Esophagus muscularis mucosa (tissue), 4 donors: Measurements from ENCODE around the gene CRYGD. TPM values are rescaled to one million over a fixed set of nuclear protein-coding genes. Genes with fewer than 3 reads are reported as not detected.

Experiments used
- DNase-seq: peaks from one replicate; pipeline ENCODE4 v3.0.0-alpha.2; 2017; ENCODE audit errors: extremely low spot score
- H3K27ac ChIP-seq, 4 donors: fragments of 200-600 bp; sonication (generic); replicated peaks in 1 of 4; 1 replicate in 3 of 4; 2 replicates in 1 of 4; pipeline ENCODE4 v1.5.1; 2016 to 2019; ENCODE audit warnings: mild to moderate bottlenecking in 1 of 4
- H3K27me3 ChIP-seq, 4 donors: fragments of 200-600 bp; sonication (generic); one replicate each; pipeline versions ENCODE4 v1.5.1 to v1.6.0; 2016 to 2019
- H3K36me3 ChIP-seq, 4 donors: fragments of 200-600 bp; sonication (generic); one replicate each; pipeline ENCODE4 v1.5.1; 2016 to 2019
- H3K4me1 ChIP-seq, 4 donors: fragments of 200-600 bp; sonication (generic); one replicate each; pipeline ENCODE4 v1.5.1; 2016 to 2019
- H3K4me3 ChIP-seq, 4 donors: fragments of 200-600 bp; sonication (generic); 1 replicate in 2 of 4; 2 replicates in 2 of 4; pipeline ENCODE4 v1.5.1; 2016 to 2019; ENCODE audit warnings: mild to moderate bottlenecking in 4 of 4, moderate library complexity in 1 of 4
- H3K9me3 ChIP-seq, 4 donors: fragments of 200-600 bp; sonication (generic); 1 replicate in 3 of 4; 2 replicates in 1 of 4; pipeline ENCODE4 v1.5.1; 2016 to 2019
- EP300 ChIP-seq: sonication (generic); formaldehyde crosslinking; IDR thresholded peaks from one replicate; pipeline ENCODE4 v1.6.1; 2017; ENCODE audit warnings: antibody characterized with exemption
- POLR2A ChIP-seq: fragments of 450-650 bp; IDR thresholded peaks from one replicate; pipeline ENCODE4 v1.6.1; 2017; ENCODE audit warnings: antibody characterized with exemption, moderate library complexity, mild to moderate bottlenecking, low read depth
- POLR2AphosphoS5 ChIP-seq, 2 donors: sonication (generic); formaldehyde crosslinking; IDR thresholded peaks; one replicate each; pipeline ENCODE4 v1.6.1; 2017; ENCODE audit warnings: antibody characterized with exemption in 2 of 2
- WGBS: methylation state at CpG from one replicate; pipeline ENCODE4 v1.1.5; 2018; 5-methylcytosine and 5-hydroxymethylcytosine counted together
- intact Hi-C: fragments of 100-400 bp; cut with DNase I; formaldehyde crosslinking; loops from one replicate; pipeline ENCODE4 v1.15.1; 2023
- total RNA-seq, 4 donors: library from RNA; depleted of rRNA; stranded (reverse); fragments of >200 nt; gene quantifications; one replicate each; pipeline versions ENCODE4 v1.1.0 to v1.2.1, GENCODE V29; 2016
- TF ChIP-seq, protein P1 (sequence below), 3 experiments: fragments of 200-600 bp in 2 of 3; fragments of 450-650 bp in 1 of 3; sonication (generic) in 2 of 3; IDR thresholded peaks; one replicate each; pipeline ENCODE4 v1.5.1; 2017 to 2019; ENCODE audit warnings: antibody characterized with exemption in 3 of 3, mild to moderate bottlenecking in 2 of 3, moderate library complexity in 1 of 3

Gene CRYGD
- total RNA-seq, 4 donors from 2014 or later: not detected

DNA sequence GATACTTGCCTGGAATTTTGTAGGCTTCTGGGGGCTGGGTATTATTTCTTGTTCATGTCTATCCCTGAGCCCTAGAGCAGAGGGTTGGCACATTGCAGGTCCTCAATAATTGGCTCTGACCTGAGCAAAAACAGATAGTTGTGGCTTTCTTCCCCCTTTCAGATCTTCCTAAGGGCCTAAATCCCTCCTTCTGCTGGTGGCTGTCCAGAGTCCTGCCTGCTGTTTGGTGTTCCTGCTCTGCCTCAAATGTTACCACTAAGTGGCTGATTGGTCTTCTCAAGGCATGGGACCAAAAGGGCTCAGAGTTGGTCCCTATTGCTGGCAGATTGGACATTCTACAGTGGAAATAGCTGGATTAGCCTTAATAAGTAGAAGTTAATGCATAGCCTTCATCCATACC is 22.7 kb upstream of the CRYGD start:
- intact Hi-C loops: no loop called here
- peaks cover 0 to 4% (median 2%) of the 10 kb centered on the region in 4 donors for H3K9me3 ChIP-seq
- TF ChIP-seq, protein P1, sequence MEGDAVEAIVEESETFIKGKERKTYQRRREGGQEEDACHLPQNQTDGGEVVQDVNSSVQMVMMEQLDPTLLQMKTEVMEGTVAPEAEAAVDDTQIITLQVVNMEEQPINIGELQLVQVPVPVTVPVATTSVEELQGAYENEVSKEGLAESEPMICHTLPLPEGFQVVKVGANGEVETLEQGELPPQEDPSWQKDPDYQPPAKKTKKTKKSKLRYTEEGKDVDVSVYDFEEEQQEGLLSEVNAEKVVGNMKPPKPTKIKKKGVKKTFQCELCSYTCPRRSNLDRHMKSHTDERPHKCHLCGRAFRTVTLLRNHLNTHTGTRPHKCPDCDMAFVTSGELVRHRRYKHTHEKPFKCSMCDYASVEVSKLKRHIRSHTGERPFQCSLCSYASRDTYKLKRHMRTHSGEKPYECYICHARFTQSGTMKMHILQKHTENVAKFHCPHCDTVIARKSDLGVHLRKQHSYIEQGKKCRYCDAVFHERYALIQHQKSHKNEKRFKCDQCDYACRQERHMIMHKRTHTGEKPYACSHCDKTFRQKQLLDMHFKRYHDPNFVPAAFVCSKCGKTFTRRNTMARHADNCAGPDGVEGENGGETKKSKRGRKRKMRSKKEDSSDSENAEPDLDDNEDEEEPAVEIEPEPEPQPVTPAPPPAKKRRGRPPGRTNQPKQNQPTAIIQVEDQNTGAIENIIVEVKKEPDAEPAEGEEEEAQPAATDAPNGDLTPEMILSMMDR (IDR thresholded peaks at IDR 0.05): no peak
- TF ChIP-seq POLR2A (no peak), EP300 (no peak), POLR2AphosphoS5 (IDR thresholded peaks at IDR 0.05) (no peak)
- no peak for DNase-seq
- H3K4me1 ChIP-seq: no peaks in the 10 kb centered on the region
- H3K36me3 ChIP-seq: no peaks in the 10 kb centered on the region
- H3K27me3 ChIP-seq: no peaks in the 10 kb centered on the region
- H3K4me3 ChIP-seq: no peak overlapping the region
- no peak overlapping the region for H3K27ac ChIP-seq

DNA sequence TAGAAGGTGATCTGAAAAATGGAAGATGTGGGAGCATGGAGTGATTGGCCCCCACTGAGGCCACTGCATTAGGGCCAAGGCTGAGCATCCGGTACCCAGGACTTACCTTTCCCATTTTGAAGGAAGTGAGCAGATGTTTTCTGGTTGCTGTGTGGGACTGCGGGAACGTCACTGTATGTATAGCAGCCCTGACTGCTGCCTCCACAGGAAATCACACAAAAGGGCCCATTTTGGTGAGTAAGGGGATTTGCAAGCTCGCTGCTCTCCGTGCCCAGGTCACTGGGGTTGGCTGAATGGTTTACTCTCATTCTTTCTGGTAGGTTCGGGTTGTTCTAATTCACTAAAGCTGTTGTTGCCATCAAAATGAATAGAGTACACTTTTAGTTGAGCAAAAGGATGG is 21.7 kb upstream of the CRYGD start, which contains the start of gene CRYGB:
Gene CRYGB, minus strand, starts transcription at position 153 of the 400 bp plus-strand sequence. Its CDS starts 38 bp downstream, at position 115.
- no peaks in the 10 kb centered on the region for H3K36me3 ChIP-seq
- H3K9me3 ChIP-seq: no peaks in the 10 kb centered on the region
- no peak within 1 kb of the TSS for H3K4me3 ChIP-seq
- H3K27me3 ChIP-seq: no peaks in the 10 kb centered on the region
- no peak for DNase-seq
- intact Hi-C loops: no loop called here
- TF ChIP-seq, protein P1 (IDR thresholded peaks at IDR 0.05): no peak
- no peak for TF ChIP-seq EP300
- no peak for TF ChIP-seq POLR2AphosphoS5 (IDR thresholded peaks at IDR 0.05)
- no peak for TF ChIP-seq POLR2A
- H3K27ac ChIP-seq: no peak within 1 kb of the TSS
- H3K4me1 ChIP-seq: no peaks in the 10 kb centered on the region
- 83% methylated on average over 6 of the region's 6 CpGs for WGBS

DNA sequence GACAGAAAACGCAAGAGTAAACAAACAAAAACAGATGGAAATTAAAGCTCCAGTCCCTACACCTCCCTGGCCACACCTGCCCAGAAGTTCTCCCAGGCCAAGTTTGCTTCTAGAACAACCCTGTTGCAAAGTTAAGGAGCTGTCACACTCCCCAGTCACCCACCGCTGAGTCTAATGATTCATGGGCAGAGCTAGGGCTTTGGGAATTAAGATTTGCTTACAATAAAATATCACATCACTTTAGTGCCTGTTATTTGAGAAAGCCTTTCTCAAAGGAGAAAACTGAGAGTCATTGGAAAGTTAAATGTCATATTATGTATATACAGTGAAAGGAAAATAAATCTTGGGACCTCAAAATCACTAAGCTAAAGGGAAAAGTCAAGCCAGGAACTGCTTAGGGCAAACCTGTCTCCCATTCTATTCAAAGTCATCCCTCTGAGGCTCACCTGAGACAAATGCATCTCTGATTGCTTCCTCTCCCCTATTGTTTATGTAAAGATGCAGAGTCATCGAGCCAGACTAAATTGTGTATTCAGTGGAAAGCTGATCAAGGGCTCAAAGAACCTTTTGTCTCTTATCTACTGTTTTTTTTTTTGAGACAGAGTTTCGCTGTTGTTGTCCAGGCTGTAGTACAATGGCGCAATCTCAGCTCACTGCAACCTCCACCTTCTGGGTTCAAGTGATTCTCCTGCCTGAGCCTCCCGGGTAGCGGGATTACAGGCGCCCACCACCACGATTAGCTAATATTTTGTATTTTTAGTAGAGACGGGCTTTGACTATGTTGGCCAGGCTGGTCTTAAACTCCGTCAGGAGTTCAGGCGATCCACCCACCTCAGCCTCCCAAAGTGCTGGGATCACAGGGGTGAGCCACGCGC is 18.8 kb upstream of the CRYGD start:
- Histone ChIP-seq H3K36me3 (no peaks in the 10 kb centered on the region), H3K4me3 (no peak overlapping the region), H3K27ac (no peak overlapping the region), H3K27me3 (no peaks in the 10 kb centered on the region), H3K9me3 (no peaks in the 10 kb centered on the region), H3K4me1 (no peaks in the 10 kb centered on the region)
- intact Hi-C loops: no loop called here
- TF ChIP-seq POLR2AphosphoS5 (IDR thresholded peaks at IDR 0.05) (no peak), EP300 (no peak), POLR2A (no peak)
- TF ChIP-seq, protein P1 (IDR thresholded peaks at IDR 0.05): no peak
- no peak for DNase-seq
- WGBS: 72% methylated on average over 14 of the region's 14 CpGs

DNA sequence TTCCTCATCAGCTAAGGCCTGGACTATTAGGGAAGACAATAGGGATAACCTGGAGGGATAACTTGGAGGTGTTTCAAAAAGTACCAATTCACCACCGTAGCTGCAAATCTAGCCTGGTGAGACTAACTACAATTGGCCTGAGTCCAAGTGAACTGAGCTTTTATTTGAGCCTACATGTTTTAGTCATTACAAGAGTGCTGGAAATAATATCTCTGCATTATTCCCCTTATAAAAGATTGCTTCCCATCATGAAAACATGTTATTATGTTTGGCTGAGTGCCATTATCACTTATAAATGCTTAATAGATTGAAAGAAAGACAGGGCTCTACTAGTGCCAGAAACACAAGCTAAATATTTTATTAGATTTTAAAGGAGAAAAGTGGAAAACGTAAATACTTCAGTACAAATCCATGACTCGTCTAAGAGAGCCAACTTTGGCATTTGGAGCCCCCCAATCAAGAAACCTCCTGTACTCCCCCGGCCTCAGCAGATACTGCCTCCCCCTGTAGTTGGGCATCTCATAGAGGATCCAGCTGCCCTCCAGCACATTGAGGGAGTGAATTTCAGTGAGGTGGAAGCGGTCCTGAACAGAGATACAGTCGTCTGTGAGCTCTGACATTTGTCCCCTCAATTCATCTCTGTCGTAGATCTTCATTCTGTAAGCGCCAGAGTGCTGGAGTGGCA is 18.1 kb upstream of the CRYGD start:
- TF ChIP-seq EP300 (no peak), POLR2AphosphoS5 (IDR thresholded peaks at IDR 0.05) (no peak), POLR2A (no peak)
- TF ChIP-seq, protein P1 (IDR thresholded peaks at IDR 0.05): no peak
- Histone ChIP-seq H3K4me3 (no peak overlapping the region), H3K27me3 (no peaks in the 10 kb centered on the region), H3K4me1 (peaks cover 0 to 1% (median 0%) of the 10 kb centered on the region in 4 donors), H3K36me3 (no peaks in the 10 kb centered on the region), H3K9me3 (no peaks in the 10 kb centered on the region), H3K27ac (no peak overlapping the region)
- intact Hi-C loops: no loop called here
- no peak for DNase-seq
- 27% methylated on average over 8 of the region's 8 CpGs for WGBS
